NCI-H69 (cell line): ENCODE data around the gene FIG4.
A peak's percentile ranks its signal among the peaks of the same experiment; 100 is the strongest.
"Not testable (repeated sequence)": the region's sequence is repeated elsewhere in the genome, so short reads cannot be mapped to it uniquely, and the experiment has no call there.

ENCODE experiments used
- DNase-seq: peaks from one replicate; lab custom pipeline; 2025; lab: John Stamatoyannopoulos, UW

FIG4 gene

GRCh38 chr6:109795994-109796555 is 105.0 kb downstream of the FIG4 start:
- no peak for DNase-seq

DNA sequence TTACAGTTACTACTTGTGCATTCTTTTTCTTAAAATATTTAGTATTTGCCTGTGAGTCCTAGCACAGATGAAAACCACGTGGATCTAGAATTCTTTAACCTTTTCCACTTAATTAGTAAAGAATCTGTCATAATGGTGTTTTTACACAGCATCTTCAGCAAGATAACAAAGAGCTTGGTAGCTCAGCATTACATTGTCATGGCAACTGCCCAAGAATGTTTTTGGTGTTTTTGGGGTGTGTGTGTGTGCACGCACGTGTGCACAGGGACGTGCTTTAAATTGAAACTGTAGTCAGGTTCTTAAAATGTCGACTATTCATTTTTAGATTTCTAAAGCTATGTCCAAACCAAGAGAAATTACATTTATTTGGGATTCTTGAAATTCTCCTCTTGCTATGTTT is 108.0 kb downstream of the FIG4 start:
- no peak for DNase-seq

DNA sequence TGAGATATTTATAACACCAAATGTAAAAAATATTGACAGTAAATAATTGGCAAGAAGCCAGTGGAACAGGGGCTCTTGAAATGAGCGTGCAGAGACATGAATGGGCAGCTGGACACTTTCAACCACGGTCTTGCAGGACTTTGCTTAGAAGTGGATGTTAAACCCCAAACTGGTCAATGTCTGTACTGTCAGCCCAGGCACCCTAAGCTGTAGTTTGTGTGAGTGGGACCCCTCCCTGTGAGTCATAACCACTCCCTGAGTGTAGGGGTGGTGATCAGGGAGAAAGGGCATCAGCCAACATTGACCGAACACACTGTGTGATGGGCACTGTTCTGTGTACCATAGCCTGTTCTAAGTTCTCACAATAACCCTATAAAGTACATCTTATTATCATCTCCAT is 108.6 kb downstream of the FIG4 start:
- no peak for DNase-seq

GRCh38 chr6:109800771-109801170 is 109.7 kb downstream of the FIG4 start:
- no peak for DNase-seq

- DNase-seq = no peak
Observed at GRCh38 chr6:109801794-109802193, 110.7 kb downstream of the FIG4 start.

DNA sequence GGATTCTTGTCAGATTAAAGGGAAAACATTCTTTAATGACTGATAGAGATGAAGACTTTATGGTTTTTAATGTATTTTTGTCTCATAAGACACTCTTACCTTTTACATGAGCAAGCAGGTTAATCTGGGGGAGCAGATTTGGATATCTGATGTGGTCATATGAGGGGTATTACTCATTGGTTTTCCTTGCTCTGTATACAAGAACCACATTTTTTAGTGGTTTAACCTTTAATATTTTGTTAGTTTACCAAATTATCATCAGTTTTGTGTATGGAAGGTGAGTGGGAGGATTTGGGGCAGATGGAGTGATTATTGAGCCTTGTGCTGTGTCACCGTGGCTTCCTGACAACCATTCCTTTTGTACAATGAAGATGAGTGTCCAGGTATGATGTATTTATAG is 112.9 kb downstream of the FIG4 start:
- DNase-seq = no peak

- no peak for DNase-seq
Observed at GRCh38 chr6:109807881-109808280, 116.8 kb downstream of the FIG4 start.

DNA sequence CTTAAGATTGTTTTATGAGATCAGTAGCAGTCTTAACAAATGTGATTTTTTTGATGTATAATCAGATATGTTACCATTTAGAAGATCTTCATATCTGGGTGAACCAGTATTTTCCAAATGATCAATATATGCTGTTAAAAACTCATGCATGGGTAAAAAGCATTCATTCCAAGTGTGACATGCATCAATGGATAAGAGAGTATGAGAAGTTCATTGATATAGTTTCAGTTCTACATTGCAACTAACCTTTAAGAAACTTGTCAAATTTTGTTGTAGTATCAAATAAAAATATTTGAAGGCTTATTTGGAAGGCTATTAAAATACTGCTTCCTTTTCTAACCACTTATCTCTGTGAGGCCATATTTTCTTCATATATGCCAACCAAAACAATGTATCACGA is 117.7 kb downstream of the FIG4 start:
- no peak for DNase-seq

DNA sequence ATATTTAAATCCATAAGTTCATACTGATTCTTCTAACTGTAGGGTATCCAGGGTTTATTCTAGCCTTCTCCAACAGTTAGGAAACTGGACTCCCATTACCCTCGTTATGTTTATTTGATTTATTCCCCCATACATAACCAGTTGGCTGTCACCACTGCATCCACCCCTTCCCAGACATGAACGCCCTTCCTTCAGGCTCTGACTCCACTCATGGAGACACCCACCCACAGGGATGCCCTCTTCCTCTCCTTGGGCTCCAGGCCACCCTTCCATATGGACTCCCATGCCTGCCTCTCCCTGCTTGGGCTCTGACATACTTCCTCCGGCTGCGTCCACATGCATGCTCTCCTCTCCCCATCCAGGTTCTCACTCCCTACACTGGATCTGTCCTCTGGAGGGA is 124.0 kb downstream of the FIG4 start:
- peak; percentile 4 for DNase-seq

DNA sequence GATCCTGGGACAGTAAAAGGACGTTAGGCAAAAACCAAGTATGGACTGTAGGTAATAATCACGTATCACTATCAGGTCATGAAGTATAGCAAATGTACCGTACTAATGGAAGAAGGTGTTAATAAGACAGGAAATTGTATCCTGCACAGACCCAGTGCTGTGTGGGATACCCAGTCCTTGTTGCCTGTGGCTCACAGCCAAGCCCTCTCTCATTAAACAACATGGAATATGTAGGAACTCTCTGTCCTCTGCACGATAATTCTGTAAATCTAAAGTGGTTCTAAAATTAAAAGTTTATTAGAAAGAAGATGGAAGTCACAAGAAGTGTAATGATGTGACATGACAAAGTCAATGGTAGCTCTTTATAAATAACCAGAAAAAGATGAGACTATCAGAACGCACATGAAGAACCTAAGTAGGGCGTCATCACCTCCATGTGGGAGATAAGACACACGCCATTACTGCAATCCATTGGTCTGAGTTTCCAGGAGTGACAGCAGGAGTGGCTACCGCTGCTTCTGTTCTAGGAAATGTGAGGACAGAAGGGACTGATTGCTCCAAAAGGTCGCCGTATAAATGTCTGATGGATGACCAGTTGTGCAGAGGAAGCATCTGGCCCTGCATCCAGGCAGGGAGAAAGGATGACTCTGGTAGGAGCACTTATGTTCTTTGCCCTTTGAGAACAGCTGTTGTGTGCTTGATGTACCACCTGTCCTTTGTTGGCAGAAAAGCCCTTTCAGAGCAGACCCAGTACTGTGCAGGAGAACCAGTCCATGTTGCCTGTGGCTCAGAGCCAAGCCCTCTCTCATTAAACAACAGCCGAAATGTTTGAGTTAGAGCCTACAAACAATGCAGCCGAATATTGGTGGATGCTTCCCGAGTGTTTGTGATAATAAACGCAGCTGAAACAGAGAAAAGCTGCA is 125.6 kb downstream of the FIG4 start:
- peak; percentile 96 for DNase-seq

DNA sequence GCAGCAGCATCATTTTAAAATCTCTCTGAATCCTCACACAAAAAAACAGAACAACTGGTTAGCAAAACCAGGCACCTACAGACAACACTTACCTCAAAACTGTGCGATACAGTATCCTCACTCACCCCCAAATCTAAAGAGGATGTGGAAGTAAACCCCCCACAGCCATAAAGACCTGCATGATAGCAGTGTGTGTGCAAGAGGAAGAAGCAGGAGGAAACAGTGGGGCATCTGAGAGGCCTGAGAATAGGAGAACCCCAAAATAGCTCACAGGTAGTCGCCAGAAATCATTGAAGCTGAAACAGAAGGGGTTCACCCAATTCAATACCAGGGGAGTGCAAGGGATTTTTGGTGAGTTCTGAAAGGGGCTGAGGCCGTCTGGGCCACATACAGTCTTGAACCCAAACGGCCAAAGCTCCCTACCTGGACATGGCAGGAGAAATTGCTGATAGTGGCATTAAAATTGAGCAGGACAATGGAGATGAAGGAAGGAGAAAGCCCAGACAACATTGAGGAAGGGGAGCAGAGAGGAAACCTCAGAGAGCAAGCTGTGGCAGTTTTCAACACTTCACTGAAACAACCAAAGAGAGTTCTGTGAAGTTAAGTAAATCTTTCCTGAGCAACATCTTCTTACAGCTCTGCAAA is 129.7 kb downstream of the FIG4 start:
- DNase-seq = no peak

GRCh38 chr6:109821428-109821827 is 130.3 kb downstream of the FIG4 start:
- no peak for DNase-seq

DNA sequence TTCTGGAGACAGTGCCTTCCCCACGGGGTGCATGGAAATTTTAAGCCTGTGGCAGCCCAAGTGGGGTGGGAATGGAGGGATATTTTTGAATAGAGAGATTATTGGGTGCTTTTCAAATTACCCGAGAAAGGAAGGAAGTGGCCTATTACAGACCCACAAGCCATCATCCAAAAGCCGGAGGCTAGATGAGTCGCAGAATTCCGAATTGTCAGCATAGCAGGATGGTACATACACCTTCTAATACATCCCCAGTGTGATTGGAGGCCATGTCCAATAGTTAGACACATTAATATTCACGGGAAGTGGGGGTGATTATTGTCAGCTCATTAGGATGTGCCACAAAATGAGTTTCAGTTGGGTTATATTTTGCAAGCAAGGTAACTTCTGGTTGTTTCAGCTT is 133.0 kb downstream of the FIG4 start:
- DNase-seq = no peak

DNA sequence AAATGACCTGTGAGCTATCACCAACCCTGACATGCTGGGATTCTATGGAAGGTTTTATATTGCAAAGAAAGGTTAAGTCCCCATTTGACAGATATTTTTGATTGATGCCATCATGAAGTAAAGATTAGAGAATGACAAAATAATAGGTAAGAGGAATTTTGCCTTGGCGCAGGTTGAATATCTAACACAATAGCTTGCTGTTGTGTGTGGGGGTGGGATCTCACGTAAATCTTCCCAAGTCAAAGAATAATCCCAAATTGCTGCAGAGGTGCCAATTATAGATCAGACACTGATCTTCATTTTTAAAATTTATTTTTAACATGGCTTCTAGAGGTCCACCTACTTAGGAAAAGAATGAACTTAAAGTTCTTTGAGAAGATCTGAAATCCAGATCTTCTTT is 135.5 kb downstream of the FIG4 start:
- DNase-seq = no peak

- DNase-seq = not testable (repeated sequence)
Observed at GRCh38 chr6:109831352-109831751, 140.3 kb downstream of the FIG4 start.

DNA sequence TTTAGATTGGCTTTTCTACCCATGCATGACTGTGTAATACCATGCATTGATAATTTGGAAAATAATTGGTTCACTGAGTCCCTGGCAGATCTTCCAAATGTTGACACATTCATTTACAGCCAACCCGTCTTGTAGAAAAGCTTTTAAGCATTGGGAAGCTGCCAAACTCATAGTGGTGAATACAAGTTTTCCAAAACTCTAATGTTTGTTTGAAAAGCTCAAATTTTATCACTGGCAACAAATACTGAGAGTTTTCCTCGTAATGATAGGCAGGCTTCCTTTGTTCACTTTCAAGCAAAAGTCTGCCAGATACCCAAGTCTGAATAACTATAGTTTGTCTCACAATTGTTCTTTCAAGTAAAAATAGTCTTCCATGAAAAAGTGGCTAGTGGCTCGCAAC is 143.0 kb downstream of the FIG4 start:
- peak; percentile 22 for DNase-seq

DNA sequence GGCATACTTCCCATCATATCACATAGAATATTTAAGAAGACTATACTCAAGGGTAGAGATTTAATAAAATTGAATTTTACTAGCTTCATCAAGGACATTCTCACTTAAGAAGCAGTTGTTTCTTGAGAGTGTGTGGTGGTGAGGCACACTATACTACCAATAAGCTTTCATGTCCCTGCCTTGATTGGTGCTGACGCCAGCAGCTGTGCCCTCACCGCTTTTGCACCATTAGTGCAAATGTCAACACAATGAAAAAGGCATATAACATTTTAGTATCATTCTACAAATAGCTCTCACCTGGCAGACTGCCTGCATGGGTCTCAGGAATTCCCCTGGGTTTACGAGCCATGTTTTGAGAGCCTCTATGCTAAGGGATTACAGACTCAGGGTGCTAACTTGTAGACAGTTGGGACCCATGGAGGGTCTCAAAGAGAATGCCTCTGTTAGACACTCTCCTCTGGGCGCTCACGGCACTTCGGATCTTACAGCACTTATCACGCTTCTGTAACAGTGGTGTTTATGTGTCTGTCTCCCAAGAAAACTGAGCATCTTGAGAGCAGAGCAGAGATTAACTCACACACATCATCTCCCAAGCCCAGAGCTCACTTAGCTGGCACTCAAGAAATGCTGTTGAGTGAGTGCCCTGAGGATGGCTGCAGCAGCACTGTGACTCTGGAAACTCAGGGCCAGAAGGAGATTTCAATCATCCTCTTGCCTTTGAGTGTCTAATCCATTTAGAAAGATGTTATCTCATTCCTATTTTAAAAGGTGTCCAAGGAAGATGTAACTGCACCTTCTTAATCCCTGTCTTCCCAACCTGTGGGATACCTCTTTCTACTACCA is 143.7 kb downstream of the FIG4 start:
- DNase-seq = peak; percentile 55

GRCh38 chr6:109840034-109840433 is 148.9 kb downstream of the FIG4 start:
- no peak for DNase-seq

- DNase-seq = no peak
Observed at GRCh38 chr6:109840796-109841195, 149.7 kb downstream of the FIG4 start.

DNA sequence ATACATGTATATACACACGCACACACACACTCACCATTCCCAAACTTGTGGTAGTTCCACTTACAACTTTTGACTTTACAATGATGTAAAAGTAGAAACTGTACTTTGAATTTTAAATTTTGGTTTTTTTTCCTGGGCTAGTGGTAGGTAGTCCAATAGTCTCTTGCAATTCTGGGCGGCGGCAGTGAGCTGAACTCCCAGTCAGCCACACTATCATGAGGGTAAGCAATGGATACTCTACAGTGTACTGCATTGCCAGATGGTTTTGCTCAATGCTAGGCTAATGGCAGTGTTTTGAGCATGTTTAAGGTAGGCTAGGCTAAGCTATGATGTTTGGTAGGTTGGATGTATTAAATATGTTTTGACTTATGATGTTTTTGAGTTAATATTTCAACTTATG is 150.8 kb downstream of the FIG4 start:
- no peak for DNase-seq

- no peak for DNase-seq
Observed at GRCh38 chr6:109852713-109853112, 161.6 kb downstream of the FIG4 start.

- DNase-seq = no peak
Observed at GRCh38 chr6:109853426-109853825, 162.3 kb downstream of the FIG4 start.
